IPS DF 6.9 (cell line): ENCODE data around the gene BIK.

Source experiments
- DNase-seq: peaks from one replicate; pipeline ENCODE4 v3.0.0-alpha.2; 2013; ENCODE audit warnings: low read depth, low spot score
- H3K27ac ChIP-seq: one replicate; pipeline ENCODE4 v1.5.1; 2013; ENCODE audit warnings: low read length, control low read depth
- H3K27me3 ChIP-seq: 2 replicates; pipeline ENCODE4 v1.6.1; 2013; ENCODE audit warnings: mild to moderate bottlenecking, low read length; ENCODE audit not compliant: control insufficient read depth, insufficient read depth
- H3K36me3 ChIP-seq: 2 replicates; pipeline ENCODE4 v1.6.1; 2013; ENCODE audit warnings: low read length; ENCODE audit not compliant: control insufficient read depth, insufficient read depth
- H3K4me1 ChIP-seq: 2 replicates; pipeline ENCODE4 v1.6.1; 2013; ENCODE audit warnings: low read length; ENCODE audit not compliant: control insufficient read depth, insufficient read depth
- H3K4me3 ChIP-seq: 2 replicates; pipeline ENCODE4 v1.5.1; 2013; ENCODE audit warnings: mild to moderate bottlenecking, low read length
- H3K9me3 ChIP-seq: 2 replicates; pipeline ENCODE4 v1.6.1; 2013; ENCODE audit warnings: low read length, inconsistent platforms; ENCODE audit not compliant: control insufficient read depth, insufficient read depth
- WGBS: extraction: QIAGEN DNeasy Blood & Tissue Kit; methylation state at CpG from one replicate; pipeline ENCODE4 v1.1.7; 2013; ENCODE audit warnings: mixed read lengths, missing lambda C conversion rate; ENCODE audit not compliant: insufficient read length, insufficient coverage; 5-methylcytosine and 5-hydroxymethylcytosine counted together

The BIK gene

GRCh38 chr22:43118024-43118849 lies 7.7 kb downstream of the BIK start:
- no peak for DNase-seq

GRCh38 chr22:43118953-43119458 lies 8.5 kb downstream of the BIK start:
- H3K36me3 ChIP-seq: no peaks in the 10 kb centered on the region
- DNase-seq: no peak
- no peaks in the 10 kb centered on the region; the same call in 1 of the 2 replicates for H3K4me1 ChIP-seq
- no peak overlapping the region for H3K27ac ChIP-seq
- no peak overlapping the region for H3K4me3 ChIP-seq
- H3K9me3 ChIP-seq: no peaks in the 10 kb centered on the region
- WGBS: no CpG with 5 or more reads among the region's 7 CpGs
- no peaks in the 10 kb centered on the region for H3K27me3 ChIP-seq

More at GRCh38 chr22:43118024-43118849, 7.7 kb downstream of the BIK start:
- H3K27me3 ChIP-seq: no peaks in the 10 kb centered on the region; the same call in 1 of the 2 replicates
- no peaks in the 10 kb centered on the region for H3K9me3 ChIP-seq
- no peaks in the 10 kb centered on the region for H3K36me3 ChIP-seq
- H3K4me3 ChIP-seq: no peak overlapping the region
- WGBS: no CpG with 5 or more reads among the region's 21 CpGs
- H3K4me1 ChIP-seq: no peaks in the 10 kb centered on the region; the same call in 1 of the 2 replicates
- no peak overlapping the region for H3K27ac ChIP-seq

GRCh38 chr22:43126501-43127165 lies 16.1 kb downstream of the BIK start:
- WGBS: no CpG with 5 or more reads among the region's 5 CpGs
- no peaks in the 10 kb centered on the region; the same call in 1 of the 2 replicates for H3K4me1 ChIP-seq
- no peaks in the 10 kb centered on the region for H3K36me3 ChIP-seq
- no peak overlapping the region for H3K4me3 ChIP-seq
- H3K27ac ChIP-seq: no peak overlapping the region
- no peaks in the 10 kb centered on the region for H3K27me3 ChIP-seq
- DNase-seq: no peak
- no peaks in the 10 kb centered on the region for H3K9me3 ChIP-seq

- Histone ChIP-seq H3K36me3 (no peaks in the 10 kb centered on the region), H3K27ac (no peak overlapping the region), H3K4me1 (no peaks in the 10 kb centered on the region; the same call in 1 of the 2 replicates), H3K27me3 (no peaks in the 10 kb centered on the region), H3K4me3 (no peak overlapping the region), H3K9me3 (no peaks in the 10 kb centered on the region)
- no peak for DNase-seq
- no CpG with 5 or more reads among the region's 17 CpGs for WGBS
Observed at GRCh38 chr22:43127166-43127908, 16.8 kb downstream of the BIK start.

GRCh38 chr22:43128116-43128515 lies 17.6 kb downstream of the BIK start:
- Histone ChIP-seq H3K27me3 (no peaks in the 10 kb centered on the region), H3K4me1 (no peaks in the 10 kb centered on the region; the same call in 1 of the 2 replicates), H3K9me3 (no peaks in the 10 kb centered on the region), H3K36me3 (0 out of 2 replicates have a peak, but pooled peaks cover 3% of the 10 kb centered on the region), H3K4me3 (no peak overlapping the region), H3K27ac (no peak overlapping the region)
- no peak for DNase-seq
- WGBS: no CpG with 5 or more reads among the region's 13 CpGs

GRCh38 chr22:43128928-43129424 lies 18.4 kb downstream of the BIK start:
- no peak overlapping the region for H3K4me3 ChIP-seq

GRCh38 chr22:43129426-43130425 lies 19.2 kb downstream of the BIK start:
- Histone ChIP-seq H3K27me3 (no peaks in the 10 kb centered on the region), H3K27ac (no peak overlapping the region), H3K4me1 (no peaks in the 10 kb centered on the region; the same call in 1 of the 2 replicates), H3K9me3 (no peaks in the 10 kb centered on the region), H3K4me3 (no peak overlapping the region), H3K36me3 (peaks cover 9% of the 10 kb centered on the region)
- no CpG with 5 or more reads among the region's 16 CpGs for WGBS
- no peak for DNase-seq

More at GRCh38 chr22:43128928-43129424, 18.4 kb downstream of the BIK start:
- Histone ChIP-seq H3K36me3 (0 out of 2 replicates have a peak, but pooled peaks cover 4% of the 10 kb centered on the region), H3K4me1 (no peaks in the 10 kb centered on the region; the same call in 1 of the 2 replicates), H3K27me3 (no peaks in the 10 kb centered on the region), H3K27ac (no peak overlapping the region), H3K9me3 (no peaks in the 10 kb centered on the region)
- no CpG with 5 or more reads among the region's 20 CpGs for WGBS
- DNase-seq: no peak

- H3K4me1 ChIP-seq: no peaks in the 10 kb centered on the region
- no peak for DNase-seq
- WGBS: no CpG with 5 or more reads among the region's 17 CpGs
Observed at GRCh38 chr22:43131773-43132501, 21.4 kb downstream of the BIK start.

GRCh38 chr22:43133401-43133800 lies 22.9 kb downstream of the BIK start:
- no CpG with 5 or more reads among the region's 9 CpGs for WGBS
- Histone ChIP-seq H3K27ac (no peak overlapping the region), H3K4me3 (no peak overlapping the region), H3K27me3 (no peaks in the 10 kb centered on the region), H3K4me1 (no peaks in the 10 kb centered on the region), H3K9me3 (no peaks in the 10 kb centered on the region), H3K36me3 (peaks cover 20% of the 10 kb centered on the region)
- DNase-seq: no peak

More at GRCh38 chr22:43131773-43132501, 21.4 kb downstream of the BIK start:
- H3K27ac ChIP-seq: no peak overlapping the region
- H3K27me3 ChIP-seq: no peaks in the 10 kb centered on the region
- no peak overlapping the region for H3K4me3 ChIP-seq
- H3K36me3 ChIP-seq: peaks cover 14% of the 10 kb centered on the region
- H3K9me3 ChIP-seq: no peaks in the 10 kb centered on the region
